ENCODE measurements around the gene FTSJ1.
A peak's percentile ranks its signal among the peaks of the same experiment; 100 is the strongest.
"Not testable (repeated sequence)": the region's sequence is repeated elsewhere in the genome, so short reads cannot be mapped to it uniquely, and the experiment has no call there.

Gene FTSJ1

DNA sequence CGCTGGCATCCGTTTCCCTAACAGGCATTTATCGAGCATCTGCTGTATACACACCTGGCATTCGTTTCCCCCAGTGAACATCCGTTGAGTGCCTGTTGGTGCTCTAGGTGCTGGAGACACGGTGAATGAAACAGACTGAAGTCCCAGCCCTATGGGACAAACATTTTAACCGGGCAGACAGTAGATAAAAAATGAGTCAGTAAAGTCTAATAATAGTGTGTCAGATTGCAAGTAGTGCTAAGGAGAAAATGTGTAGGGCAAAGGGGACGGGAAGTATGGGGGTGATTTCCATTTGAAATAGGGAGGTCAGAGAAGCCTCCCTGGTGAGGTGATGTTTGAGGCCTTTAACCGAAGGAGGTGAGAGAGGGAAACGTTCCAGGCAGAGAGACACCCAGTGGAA is 40.3 kb downstream of the FTSJ1 start:
- H3K9ac ChIP-seq (ENCODE audit: low read length), result no peak overlapping the region
- H3K4me1 ChIP-seq (ENCODE audit: control insufficient read depth, low read depth, low read length), result no peaks in the 10 kb centered on the region
- no peak overlapping the region for H3K23ac ChIP-seq (ENCODE audit: low read length)
- H2BK120ac ChIP-seq (ENCODE audit: low read depth, low read length), result no peak overlapping the region
- no peak overlapping the region for H2BK5ac ChIP-seq (ENCODE audit: low read length)
- no peaks in the 10 kb centered on the region for H3K36me3 ChIP-seq (ENCODE audit: control insufficient read depth, insufficient read depth, low read length)
- no peak overlapping the region for H2AK5ac ChIP-seq (ENCODE audit: low read length)
- no peak overlapping the region for H2BK15ac ChIP-seq (replicated peaks; ENCODE audit: low read depth)
- no peak overlapping the region for H4K5ac ChIP-seq (ENCODE audit: low read length)
- H3K18ac ChIP-seq (ENCODE audit: low read length), result no peak overlapping the region
- no peaks in the 10 kb centered on the region for H3K79me1 ChIP-seq (ENCODE audit: low read length)
- no peak for DNase-seq
- no peak overlapping the region for H4K8ac ChIP-seq (ENCODE audit: low read depth, low read length)
- no peak overlapping the region for H3K4ac ChIP-seq (ENCODE audit: low read depth, low read length)
- H3K27ac ChIP-seq (ENCODE audit: low read depth, low read length), result no peak overlapping the region
- H3K27me3 ChIP-seq (ENCODE audit: insufficient read depth, low read length, poor library complexity), result no peaks in the 10 kb centered on the region
- H3K79me2 ChIP-seq (ENCODE audit: control insufficient read depth, insufficient read depth, low read length), result no peaks in the 10 kb centered on the region
- H3K4me3 ChIP-seq (ENCODE audit: low read length), result no peak overlapping the region
- H3K56ac ChIP-seq (ENCODE audit: low read length), result no peak overlapping the region
- WGBS (ENCODE audit: extremely low coverage, insufficient coverage, low lambda C conversion rate), result no CpG with 5 or more reads among the region's 10 CpGs
- no peak overlapping the region for H3K4me2 ChIP-seq (ENCODE audit: low read length)

DNA sequence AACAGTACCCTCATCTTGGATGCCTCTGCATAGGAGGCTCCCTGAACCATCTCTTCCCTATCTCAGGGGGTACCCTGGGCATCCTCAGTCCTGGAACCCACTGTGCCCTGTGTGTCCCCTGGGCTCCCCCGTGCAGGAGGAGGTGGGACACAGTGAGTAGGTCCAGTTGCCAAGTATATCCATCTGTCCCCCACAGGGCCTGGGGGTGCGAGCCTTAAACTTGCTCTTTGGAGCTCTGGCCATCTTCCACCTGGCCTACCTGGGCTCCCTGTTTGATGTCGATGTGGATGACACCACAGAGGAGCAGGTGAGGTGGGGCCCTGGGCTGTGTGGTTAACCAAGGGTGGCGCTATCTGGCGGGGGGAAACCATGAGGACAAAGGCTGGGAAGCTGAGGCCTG is 41.0 kb downstream of the FTSJ1 start:
- no peak for DNase-seq
- Histone ChIP-seq H3K4me2 (ENCODE audit: low read length) (no peak overlapping the region), H2AK5ac (ENCODE audit: low read length) (no peak overlapping the region), H2BK5ac (ENCODE audit: low read length) (no peak overlapping the region), H3K79me2 (ENCODE audit: control insufficient read depth, insufficient read depth, low read length) (no peaks in the 10 kb centered on the region), H3K27ac (ENCODE audit: low read depth, low read length) (no peak overlapping the region), H3K23ac (ENCODE audit: low read length) (no peak overlapping the region), H3K18ac (ENCODE audit: low read length) (no peak overlapping the region), H3K36me3 (ENCODE audit: control insufficient read depth, insufficient read depth, low read length) (no peaks in the 10 kb centered on the region), H3K4me1 (ENCODE audit: control insufficient read depth, low read depth, low read length) (no peaks in the 10 kb centered on the region), H2BK120ac (ENCODE audit: low read depth, low read length) (no peak overlapping the region), H3K79me1 (ENCODE audit: low read length) (no peaks in the 10 kb centered on the region), H3K27me3 (ENCODE audit: insufficient read depth, low read length, poor library complexity) (no peaks in the 10 kb centered on the region), H4K8ac (ENCODE audit: low read depth, low read length) (no peak overlapping the region), H3K4ac (ENCODE audit: low read depth, low read length) (no peak overlapping the region), H3K56ac (ENCODE audit: low read length) (no peak overlapping the region), H3K4me3 (ENCODE audit: low read length) (no peak overlapping the region), H3K9ac (ENCODE audit: low read length) (no peak overlapping the region), H4K5ac (ENCODE audit: low read length) (no peak overlapping the region), H2BK15ac (replicated peaks; ENCODE audit: low read depth) (no peak overlapping the region)
- no CpG with 5 or more reads among the region's 5 CpGs for WGBS (ENCODE audit: extremely low coverage, insufficient coverage, low lambda C conversion rate)

DNA sequence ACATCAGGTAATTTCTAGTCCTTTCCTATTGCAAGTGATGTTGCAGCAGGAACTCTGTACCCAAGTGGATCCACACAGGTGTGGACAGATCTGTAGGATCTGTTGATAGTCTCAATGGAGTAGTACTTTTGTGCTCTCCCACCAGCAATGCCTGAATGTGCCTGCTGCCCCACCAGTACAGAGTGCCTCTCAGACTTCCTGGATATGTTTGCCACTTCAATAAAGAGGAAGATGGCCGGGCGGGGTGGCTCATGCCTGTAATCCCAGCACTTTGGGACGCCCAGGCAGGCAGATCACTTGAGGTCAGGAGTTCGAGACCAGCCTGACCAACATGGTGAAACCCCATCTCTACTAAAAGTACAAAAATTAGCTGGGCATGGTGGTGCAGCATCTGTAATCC is 43.5 kb downstream of the FTSJ1 start:
- not testable (repeated sequence) for H3K18ac ChIP-seq (ENCODE audit: low read length); H3K23ac ChIP-seq (ENCODE audit: low read length); H3K27ac ChIP-seq (ENCODE audit: low read depth, low read length); DNase-seq; H3K27me3 ChIP-seq (ENCODE audit: insufficient read depth, low read length, poor library complexity); H3K9ac ChIP-seq (ENCODE audit: low read length); H3K4me1 ChIP-seq (ENCODE audit: control insufficient read depth, low read depth, low read length); H3K56ac ChIP-seq (ENCODE audit: low read length); H4K8ac ChIP-seq (ENCODE audit: low read depth, low read length); H3K4ac ChIP-seq (ENCODE audit: low read depth, low read length); H2BK15ac ChIP-seq (replicated peaks; ENCODE audit: low read depth); H3K4me3 ChIP-seq (ENCODE audit: low read length); H3K79me2 ChIP-seq (ENCODE audit: control insufficient read depth, insufficient read depth, low read length); H3K36me3 ChIP-seq (ENCODE audit: control insufficient read depth, insufficient read depth, low read length); H2BK5ac ChIP-seq (ENCODE audit: low read length); H4K5ac ChIP-seq (ENCODE audit: low read length); H3K4me2 ChIP-seq (ENCODE audit: low read length); H2BK120ac ChIP-seq (ENCODE audit: low read depth, low read length); H2AK5ac ChIP-seq (ENCODE audit: low read length); H3K79me1 ChIP-seq (ENCODE audit: low read length)
- no CpG with 5 or more reads among the region's 4 CpGs for WGBS (ENCODE audit: extremely low coverage, insufficient coverage, low lambda C conversion rate)

DNA sequence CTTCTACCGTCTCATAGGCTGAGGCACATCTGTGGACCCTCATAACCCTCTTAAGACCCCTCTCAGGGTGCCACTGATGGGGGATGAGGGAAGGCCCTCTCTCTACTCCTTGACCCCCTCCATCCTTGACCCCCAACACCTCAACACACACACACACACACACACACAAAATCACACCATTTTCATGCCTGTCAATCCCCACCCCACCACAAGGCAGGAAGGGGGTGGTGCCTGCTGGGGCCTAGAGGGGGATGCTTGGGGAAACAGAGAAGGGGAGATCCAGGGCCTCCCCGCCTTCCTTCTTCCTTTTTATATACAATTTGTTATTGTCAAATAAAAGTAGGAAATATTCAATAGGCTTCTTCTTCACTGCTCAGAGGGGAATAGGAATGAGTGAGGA is 44.5 kb downstream of the FTSJ1 start:
- Histone ChIP-seq H2BK15ac (replicated peaks; ENCODE audit: low read depth) (no peak overlapping the region), H3K79me2 (ENCODE audit: control insufficient read depth, insufficient read depth, low read length) (peaks cover 5% of the 10 kb centered on the region)

DNA sequence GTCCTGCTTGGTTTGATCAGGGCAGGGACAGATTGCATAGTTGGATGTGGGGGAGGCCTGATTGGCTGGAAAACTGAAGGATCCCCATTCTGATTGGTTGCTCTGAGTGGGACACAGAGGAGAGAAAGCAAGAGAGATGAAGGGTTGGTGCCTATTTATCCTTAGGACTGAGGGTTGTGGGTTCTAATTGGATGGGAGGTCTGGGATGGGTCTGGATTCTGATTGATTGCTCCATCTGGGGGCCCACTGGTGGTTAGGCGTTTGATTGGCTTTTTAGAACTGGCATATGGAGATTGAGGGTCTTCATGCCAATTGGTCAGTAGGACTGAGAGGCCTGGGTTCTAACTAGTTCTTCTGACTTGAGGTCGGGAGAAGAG is 45.0 kb downstream of the FTSJ1 start:
- no peak overlapping the region for H2BK15ac ChIP-seq (replicated peaks; ENCODE audit: low read depth)
- H2BK5ac ChIP-seq (ENCODE audit: low read length), result no peak overlapping the region
- no peak overlapping the region for H2AK5ac ChIP-seq (ENCODE audit: low read length)
- H3K4me3 ChIP-seq (ENCODE audit: low read length), result no peak overlapping the region
- peak overlapping the region; percentile 76 for H3K9ac ChIP-seq (ENCODE audit: low read length)
- no peaks in the 10 kb centered on the region for H3K79me1 ChIP-seq (ENCODE audit: low read length)
- H3K36me3 ChIP-seq (ENCODE audit: control insufficient read depth, insufficient read depth, low read length), result no peaks in the 10 kb centered on the region
- peaks cover 5% of the 10 kb centered on the region for H3K79me2 ChIP-seq (ENCODE audit: control insufficient read depth, insufficient read depth, low read length)
- peak overlapping the region; percentile 67 for H3K4me2 ChIP-seq (ENCODE audit: low read length)
- no peak overlapping the region for H4K8ac ChIP-seq (ENCODE audit: low read depth, low read length)
- no peaks in the 10 kb centered on the region for H3K27me3 ChIP-seq (ENCODE audit: insufficient read depth, low read length, poor library complexity)
- H3K4me1 ChIP-seq (ENCODE audit: control insufficient read depth, low read depth, low read length), result no peaks in the 10 kb centered on the region
- H4K5ac ChIP-seq (ENCODE audit: low read length), result no peak overlapping the region
- no peak overlapping the region for H3K27ac ChIP-seq (ENCODE audit: low read depth, low read length)
- H2BK120ac ChIP-seq (ENCODE audit: low read depth, low read length), result no peak overlapping the region
- no CpG with 5 or more reads among the region's 2 CpGs for WGBS (ENCODE audit: extremely low coverage, insufficient coverage, low lambda C conversion rate)
- no peak overlapping the region for H3K4ac ChIP-seq (ENCODE audit: low read depth, low read length)
- H3K18ac ChIP-seq (ENCODE audit: low read length), result peak overlapping the region; percentile 7
- peak; percentile 64 for DNase-seq
- H3K23ac ChIP-seq (ENCODE audit: low read length), result no peak overlapping the region
- H3K56ac ChIP-seq (ENCODE audit: low read length), result peak overlapping the region; percentile 85

More for the DNA sequence above, 44.5 kb downstream of the FTSJ1 start:
- H3K79me1 ChIP-seq (ENCODE audit: low read length), result no peaks in the 10 kb centered on the region
- H2AK5ac ChIP-seq (ENCODE audit: low read length), result no peak overlapping the region
- H3K4me3 ChIP-seq (ENCODE audit: low read length), result no peak overlapping the region
- no peaks in the 10 kb centered on the region for H3K36me3 ChIP-seq (ENCODE audit: control insufficient read depth, insufficient read depth, low read length)
- no peak overlapping the region for H4K8ac ChIP-seq (ENCODE audit: low read depth, low read length)
- H3K23ac ChIP-seq (ENCODE audit: low read length), result no peak overlapping the region
- H4K5ac ChIP-seq (ENCODE audit: low read length), result no peak overlapping the region
- H3K56ac ChIP-seq (ENCODE audit: low read length), result no peak overlapping the region
- no peak for DNase-seq
- H3K4me1 ChIP-seq (ENCODE audit: control insufficient read depth, low read depth, low read length), result no peaks in the 10 kb centered on the region
- no CpG with 5 or more reads among the region's 2 CpGs for WGBS (ENCODE audit: extremely low coverage, insufficient coverage, low lambda C conversion rate)
- H3K4me2 ChIP-seq (ENCODE audit: low read length), result no peak overlapping the region
- no peak overlapping the region for H3K27ac ChIP-seq (ENCODE audit: low read depth, low read length)
- no peak overlapping the region for H3K4ac ChIP-seq (ENCODE audit: low read depth, low read length)
- H2BK120ac ChIP-seq (ENCODE audit: low read depth, low read length), result no peak overlapping the region
- H3K18ac ChIP-seq (ENCODE audit: low read length), result no peak overlapping the region
- no peak overlapping the region for H2BK5ac ChIP-seq (ENCODE audit: low read length)
- H3K9ac ChIP-seq (ENCODE audit: low read length), result no peak overlapping the region
- no peaks in the 10 kb centered on the region for H3K27me3 ChIP-seq (ENCODE audit: insufficient read depth, low read length, poor library complexity)

Measured in mesendoderm (in vitro differentiated cells).